GM19193 (cell line): ENCODE data around the gene VSIG4.

Source experiments
- POLR2A ChIP-seq: IDR thresholded peaks from 4 replicates; pipeline ENCODE4 v1.6.1; 2011; ENCODE audit not compliant: insufficient read depth, insufficient read length; ENCODE audit errors: extremely low read depth

VSIG4 gene

GRCh38 chrX:66017659-66018170 lies 22.2 kb downstream of the VSIG4 start:
- TF ChIP-seq POLR2A = no peak

- TF ChIP-seq POLR2A = peak; percentile 14
Observed at GRCh38 chrX:66016905-66017658, 22.8 kb downstream of the VSIG4 start.

- no peak for TF ChIP-seq POLR2A
Observed at GRCh38 chrX:66015900-66016689, 23.8 kb downstream of the VSIG4 start.

GRCh38 chrX:66015152-66015831 lies 24.6 kb downstream of the VSIG4 start:
- TF ChIP-seq POLR2A = peak; percentile 48

- no peak for TF ChIP-seq POLR2A
Observed at GRCh38 chrX:66014556-66014955, 25.3 kb downstream of the VSIG4 start.

- no peak for TF ChIP-seq POLR2A
Observed at GRCh38 chrX:66014084-66014483, 25.8 kb downstream of the VSIG4 start.

- TF ChIP-seq POLR2A = no peak
Observed at GRCh38 chrX:66013194-66013816, 26.6 kb downstream of the VSIG4 start.

GRCh38 chrX:66012094-66012534 lies 27.8 kb downstream of the VSIG4 start:
- no peak for TF ChIP-seq POLR2A

GRCh38 chrX:66009231-66009845 lies 30.5 kb downstream of the VSIG4 start:
- TF ChIP-seq POLR2A = no peak

- no peak for TF ChIP-seq POLR2A
Observed at GRCh38 chrX:66008328-66008970, 31.4 kb downstream of the VSIG4 start.

- TF ChIP-seq POLR2A = no peak
Observed at GRCh38 chrX:66007851-66008250, 32.0 kb downstream of the VSIG4 start.

- TF ChIP-seq POLR2A = no peak
Observed at GRCh38 chrX:66005830-66006449, 33.9 kb downstream of the VSIG4 start.
